Natural killer cell treated with Interleukin-12 subunit alpha and Interleukin-12 subunit beta and Interleukin-15 and Interleukin-18, amount 100 ng/mL, for 72 hours (primary cell): Measurements from ENCODE around the gene UBA52. TPM values are rescaled to one million over a fixed set of nuclear protein-coding genes. Genes with fewer than 3 reads are reported as not detected.

Experiments
- ATAC-seq, 2 donors: fragments of 150-1000 bp; cut with Tn5 transposase in 1 of 2; sonication (Bioruptor Pico), chemical (Tn5 transposase) in 1 of 2; 2 replicates each; pipeline ENCODE4 v1.10.0; 2021
- DNase-seq: peaks from one replicate; pipeline ENCODE4 v3.0.0; 2022; ENCODE audit warnings: low spot score
- H3K27ac Mint-ChIP-seq, 2 donors: 1 replicate in 1 of 2; 2 replicates in 1 of 2; pipeline ENCODE4 v1.8.0; 2022; ENCODE audit warnings: mixed read lengths in 2 of 2, mild to moderate bottlenecking in 1 of 2, moderate library complexity in 1 of 2
- H3K27me3 Mint-ChIP-seq, 2 donors: 1 replicate in 1 of 2; 2 replicates in 1 of 2; pipeline ENCODE4 v1.8.0; 2022; ENCODE audit warnings: mixed read lengths in 2 of 2
- H3K36me3 Mint-ChIP-seq: one replicate; pipeline ENCODE4 v1.8.0; 2022; ENCODE audit warnings: mixed read lengths
- H3K4me1 Mint-ChIP-seq, 2 donors: 1 replicate in 1 of 2; 2 replicates in 1 of 2; pipeline ENCODE4 v1.8.0; 2022; ENCODE audit warnings: low read depth in 2 of 2, mixed read lengths in 2 of 2, mild to moderate bottlenecking in 1 of 2
- H3K4me3 Mint-ChIP-seq: one replicate; pipeline ENCODE4 v1.8.0; 2022; ENCODE audit warnings: mixed read lengths
- H3K9me3 Mint-ChIP-seq: 2 replicates; pipeline ENCODE4 v1.8.0; 2022; ENCODE audit warnings: mixed read lengths
- total RNA-seq, 2 donors: library from RNA; stranded (reverse); gene quantifications; one replicate each; pipeline ENCODE4 v1.2.3, GENCODE V29; 2022

The UBA52 gene
- total RNA-seq, 2 donors from 2014 or later, result 1,148 to 1,390 TPM

- peak in 1 of 2 donors; percentile 26 for ATAC-seq
Measured at GRCh38 chr19:18603958-18604819, 32.5 kb downstream of the UBA52 start.

DNA sequence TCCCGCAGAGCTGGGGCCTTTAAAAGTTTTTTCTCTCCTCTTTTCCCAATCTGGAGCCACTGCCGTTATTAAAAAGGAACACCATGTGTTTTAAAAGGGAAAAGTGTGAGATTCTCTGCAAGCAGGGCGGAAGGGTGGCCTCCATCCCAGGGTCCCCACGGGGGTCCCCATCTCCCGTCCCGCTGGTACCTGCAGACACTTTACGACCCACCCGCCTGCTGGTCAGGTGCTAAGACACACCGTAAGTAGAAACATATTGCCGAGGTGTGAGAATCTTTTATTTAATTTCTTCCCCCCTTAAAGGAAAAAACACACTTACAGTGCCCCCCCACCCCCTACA is 33.1 kb downstream of the UBA52 start:
- no peaks in the 10 kb centered on the region for H3K36me3 Mint-ChIP-seq
- no peaks in the 10 kb centered on the region for H3K9me3 Mint-ChIP-seq
- H3K4me3 Mint-ChIP-seq, result no peak overlapping the region
- no peak for DNase-seq
- no peak overlapping the region for H3K27ac Mint-ChIP-seq
- H3K27me3 Mint-ChIP-seq, result peaks cover 32 to 41% of the 10 kb centered on the region in 2 donors
- peaks cover 0 to 8% of the 10 kb centered on the region in 2 donors for H3K4me1 Mint-ChIP-seq
- no peak for ATAC-seq

More at GRCh38 chr19:18603958-18604819, 32.5 kb downstream of the UBA52 start:
- Mint-ChIP-seq H3K4me3 (no peak overlapping the region), H3K4me1 (peaks cover 0 to 8% of the 10 kb centered on the region in 2 donors), H3K27me3 (peaks cover 27 to 36% of the 10 kb centered on the region in 2 donors), H3K27ac (no peak overlapping the region), H3K36me3 (no peaks in the 10 kb centered on the region), H3K9me3 (no peaks in the 10 kb centered on the region)
- DNase-seq, result no peak

DNA sequence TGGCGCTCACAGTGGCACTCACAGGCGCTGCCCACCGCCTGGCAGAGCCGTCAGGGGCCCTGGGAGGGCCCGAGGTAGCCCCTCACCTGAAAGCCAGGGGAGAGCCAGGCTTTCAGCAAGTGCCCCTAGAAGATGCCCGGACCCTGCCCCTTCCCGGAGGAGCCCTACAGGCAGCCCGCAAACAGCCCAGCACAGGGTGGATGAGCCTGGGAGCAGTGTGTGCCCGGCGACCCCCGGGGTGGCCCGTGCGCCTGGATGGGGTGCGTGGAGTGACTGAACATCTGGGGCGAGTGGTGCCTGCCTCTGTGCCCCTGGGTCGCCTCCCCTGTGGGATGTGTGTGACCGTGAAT is 33.5 kb downstream of the UBA52 start:
- H3K36me3 Mint-ChIP-seq, result no peaks in the 10 kb centered on the region
- H3K27ac Mint-ChIP-seq, result no peak overlapping the region
- ATAC-seq, result no peak
- no peaks in the 10 kb centered on the region for H3K9me3 Mint-ChIP-seq
- no peak for DNase-seq
- peaks cover 32 to 41% of the 10 kb centered on the region in 2 donors for H3K27me3 Mint-ChIP-seq
- H3K4me3 Mint-ChIP-seq, result no peak overlapping the region
- peaks cover 0 to 8% of the 10 kb centered on the region in 2 donors for H3K4me1 Mint-ChIP-seq

- Mint-ChIP-seq H3K27me3 (peaks cover 32 to 42% of the 10 kb centered on the region in 2 donors), H3K4me1 (peaks cover 0 to 8% of the 10 kb centered on the region in 2 donors), H3K27ac (no peak overlapping the region), H3K4me3 (no peak overlapping the region), H3K9me3 (no peaks in the 10 kb centered on the region), H3K36me3 (no peaks in the 10 kb centered on the region)
- DNase-seq, result no peak
- ATAC-seq, result no peak
Measured at GRCh38 chr19:18605546-18606280, 34.1 kb downstream of the UBA52 start.

DNA sequence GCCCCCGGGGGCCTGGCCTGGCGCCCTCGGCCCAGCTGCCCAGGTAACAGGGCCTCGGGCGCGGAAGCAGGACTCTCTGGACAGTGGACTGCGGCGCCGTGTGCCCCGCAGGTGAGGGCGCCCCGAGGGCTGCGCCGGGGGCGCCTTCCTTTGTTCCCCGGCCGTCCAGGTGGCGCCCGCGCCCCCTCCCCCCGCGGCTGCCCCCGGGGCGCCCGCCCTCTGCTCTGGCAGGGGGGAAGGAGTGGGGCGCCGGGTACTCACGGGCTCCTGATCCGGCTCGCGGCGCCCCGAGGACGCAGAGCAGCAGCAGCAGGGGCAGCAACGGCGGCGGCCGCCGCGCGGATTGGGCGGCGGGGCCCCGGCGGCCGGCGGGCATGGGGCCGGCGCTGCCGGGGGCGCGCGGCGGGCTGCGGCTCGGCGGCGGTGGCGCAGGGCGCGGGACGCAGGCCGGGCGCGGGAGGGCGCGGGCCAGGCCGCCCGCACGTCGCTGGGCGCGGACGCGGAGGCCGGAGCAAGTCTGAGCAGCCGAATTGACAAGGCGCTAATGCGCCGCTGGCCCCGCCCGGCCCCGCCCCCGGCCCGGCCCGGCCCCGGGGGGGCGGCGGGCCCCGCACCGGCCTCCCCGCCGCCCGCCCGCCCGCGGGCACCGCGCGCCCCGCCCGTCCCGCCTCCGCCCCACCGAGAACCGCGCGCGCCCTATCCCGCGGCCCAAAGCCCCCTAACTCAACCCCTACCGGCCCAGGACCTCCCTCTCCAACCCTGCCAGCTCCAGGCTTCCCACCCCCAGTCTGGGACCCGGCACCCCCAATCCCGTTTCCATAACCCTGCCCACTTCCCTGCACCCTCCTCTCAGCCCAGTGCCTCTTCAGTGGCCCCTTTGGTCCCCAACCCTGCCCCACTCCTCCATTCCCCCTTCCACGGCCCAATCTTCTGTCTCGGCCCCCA is 34.9 kb downstream of the UBA52 start, which contains the start of gene CRLF1:
TSS of gene CRLF1 (minus strand) at position 519 of the 945 bp plus-strand sequence. CDS start at position 376, 143 bp downstream.
- peaks cover 4 to 12% of the 10 kb centered on the region in 2 donors for H3K4me1 Mint-ChIP-seq
- no peaks in the 10 kb centered on the region for H3K36me3 Mint-ChIP-seq
- ATAC-seq (no peak), DNase-seq (no peak)
- no peak within 1 kb of the TSS for H3K27ac Mint-ChIP-seq
- peaks cover 36 to 49% of the 10 kb centered on the region in 2 donors for H3K27me3 Mint-ChIP-seq
- H3K4me3 Mint-ChIP-seq, result no peak within 1 kb of the TSS
- no peaks in the 10 kb centered on the region for H3K9me3 Mint-ChIP-seq

DNA sequence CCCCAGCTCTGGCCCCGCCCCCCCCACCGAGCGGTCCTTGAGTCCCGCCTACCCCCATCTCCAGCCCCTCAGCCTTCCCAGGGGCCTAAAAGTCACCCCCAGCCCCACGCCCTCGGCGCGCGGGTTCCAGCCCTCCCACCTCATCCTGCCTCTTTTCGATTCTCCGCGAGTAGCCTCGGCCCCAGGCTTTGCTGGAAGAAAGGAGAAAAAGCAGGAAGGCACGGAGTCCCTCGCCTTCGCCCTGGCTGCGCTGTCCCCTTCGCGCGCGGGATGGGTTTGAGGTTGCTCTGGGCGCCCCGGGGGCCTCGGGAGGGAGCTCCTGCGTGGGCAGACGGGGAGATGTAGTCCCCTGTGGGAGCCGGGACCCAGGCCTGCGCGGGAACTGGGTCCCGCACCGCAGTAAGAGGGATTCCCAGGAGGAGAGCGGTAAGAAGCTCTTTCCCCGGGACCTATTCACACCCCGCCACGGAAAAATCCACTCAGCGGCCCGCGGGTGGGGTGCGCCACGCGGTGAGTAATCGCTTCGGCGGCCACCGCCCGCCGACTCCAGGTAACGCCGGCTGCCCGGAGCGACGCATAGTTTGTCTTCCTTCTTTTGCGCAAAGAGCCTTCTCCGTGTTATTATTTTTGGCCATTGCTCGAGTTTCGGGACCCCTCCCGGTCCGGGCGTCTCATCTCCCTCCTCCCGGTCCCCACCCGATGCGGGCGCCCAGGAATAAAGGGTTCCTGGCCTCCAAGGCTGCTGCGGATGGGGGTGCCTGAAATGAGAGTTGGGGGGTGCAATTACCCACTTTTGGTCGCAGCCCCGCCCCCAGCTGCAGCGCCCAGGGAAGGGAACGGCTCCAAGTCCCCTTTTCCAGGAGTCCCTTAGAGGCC is 35.8 kb downstream of the UBA52 start:
- no peak for DNase-seq
- Mint-ChIP-seq H3K27ac (no peak overlapping the region), H3K27me3 (peaks cover 37 to 54% of the 10 kb centered on the region in 2 donors), H3K4me3 (no peak overlapping the region), H3K36me3 (no peaks in the 10 kb centered on the region), H3K9me3 (no peaks in the 10 kb centered on the region), H3K4me1 (peaks cover 4 to 14% of the 10 kb centered on the region in 2 donors)
- no peak for ATAC-seq

- H3K4me3 Mint-ChIP-seq, result no peak overlapping the region
- no peak overlapping the region for H3K27ac Mint-ChIP-seq
- DNase-seq, result no peak
- no peak for ATAC-seq
- H3K27me3 Mint-ChIP-seq, result peaks cover 35 to 52% of the 10 kb centered on the region in 2 donors
- H3K36me3 Mint-ChIP-seq, result no peaks in the 10 kb centered on the region
- peaks cover 4 to 15% of the 10 kb centered on the region in 2 donors for H3K4me1 Mint-ChIP-seq
- no peaks in the 10 kb centered on the region for H3K9me3 Mint-ChIP-seq
Measured at GRCh38 chr19:18608102-18608804, 36.6 kb downstream of the UBA52 start.

DNA sequence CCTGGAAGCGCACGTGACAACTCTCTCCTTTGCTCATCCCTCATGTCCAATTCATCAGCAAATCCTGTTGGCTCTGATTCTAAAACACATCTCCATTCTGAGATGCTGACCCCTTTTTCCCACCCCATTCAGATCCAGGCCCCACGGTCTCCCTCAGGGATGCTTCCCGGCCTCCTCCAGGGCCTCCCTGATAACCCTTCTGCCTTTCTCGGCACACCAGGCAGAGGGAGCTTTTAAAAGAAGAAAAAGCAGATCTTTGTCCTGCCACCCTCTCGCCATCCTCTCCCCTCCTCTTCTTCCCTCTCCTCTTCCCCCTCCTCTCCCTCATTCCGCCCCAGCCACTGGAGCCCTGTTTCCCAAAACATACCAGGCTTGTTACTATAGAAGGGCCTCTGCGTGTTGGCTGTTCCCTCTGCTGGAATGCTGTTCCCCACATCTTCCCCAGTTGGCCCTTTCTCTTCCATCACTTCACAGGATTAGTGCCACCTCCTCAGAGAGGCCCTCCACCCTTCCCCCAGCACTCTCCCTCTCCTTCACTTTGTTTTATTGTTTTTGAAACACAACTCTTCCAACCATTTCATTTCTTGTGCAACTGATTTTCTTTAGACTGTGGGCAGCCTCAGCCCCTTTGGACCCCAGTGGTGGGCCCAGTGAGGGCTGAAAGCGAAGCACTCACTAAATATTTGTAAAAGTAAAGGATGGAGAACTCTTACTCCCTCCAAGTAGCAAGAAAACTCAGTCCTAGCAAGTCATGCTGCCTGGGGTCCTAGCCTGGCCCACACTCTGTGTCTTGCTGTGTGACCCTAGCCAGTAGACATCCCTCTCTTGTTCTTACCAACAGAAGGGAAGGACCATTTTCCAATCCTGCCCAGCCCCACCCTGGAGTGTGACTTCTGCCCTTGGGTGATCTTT is 37.4 kb downstream of the UBA52 start:
- DNase-seq (no peak), ATAC-seq (no peak)
- Mint-ChIP-seq H3K9me3 (no peaks in the 10 kb centered on the region), H3K27me3 (peaks cover 38 to 57% of the 10 kb centered on the region in 2 donors), H3K27ac (no peak overlapping the region), H3K36me3 (no peaks in the 10 kb centered on the region), H3K4me1 (peaks cover 4 to 17% of the 10 kb centered on the region in 2 donors), H3K4me3 (no peak overlapping the region)

GRCh38 chr19:18609717-18610051 is 38.0 kb downstream of the UBA52 start:
- Mint-ChIP-seq H3K4me1 (peaks cover 4 to 20% of the 10 kb centered on the region in 2 donors), H3K9me3 (no peaks in the 10 kb centered on the region), H3K36me3 (no peaks in the 10 kb centered on the region), H3K4me3 (no peak overlapping the region), H3K27ac (no peak overlapping the region), H3K27me3 (peaks cover 45 to 62% of the 10 kb centered on the region in 2 donors)
- ATAC-seq, result no peak
- no peak for DNase-seq

DNA sequence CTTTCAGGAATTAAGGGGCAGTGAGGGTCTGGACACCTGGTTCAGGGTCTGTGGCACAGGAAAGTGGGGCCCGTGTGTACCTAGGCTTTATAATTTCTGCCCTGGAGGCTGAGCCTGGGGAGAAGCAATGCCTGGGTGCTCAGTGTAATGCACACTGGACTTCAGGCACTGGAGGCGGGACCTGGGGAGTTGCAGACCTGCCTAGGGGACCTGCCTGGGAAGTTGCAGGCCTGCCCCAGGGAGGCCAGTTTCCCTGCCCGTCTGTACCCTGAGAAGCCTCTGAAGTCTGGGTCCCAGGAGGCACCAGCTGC is 38.5 kb downstream of the UBA52 start:
- ATAC-seq (no peak), DNase-seq (no peak)
- H3K27me3 Mint-ChIP-seq, result peaks cover 46 to 62% of the 10 kb centered on the region in 2 donors
- no peak overlapping the region for H3K27ac Mint-ChIP-seq
- H3K4me3 Mint-ChIP-seq, result no peak overlapping the region
- H3K9me3 Mint-ChIP-seq, result no peaks in the 10 kb centered on the region
- H3K4me1 Mint-ChIP-seq, result peaks cover 4 to 20% of the 10 kb centered on the region in 2 donors
- no peaks in the 10 kb centered on the region for H3K36me3 Mint-ChIP-seq

- DNase-seq (no peak), ATAC-seq (no peak)
- peaks cover 4 to 17% of the 10 kb centered on the region in 2 donors for H3K4me1 Mint-ChIP-seq
- no peak overlapping the region for H3K4me3 Mint-ChIP-seq
- H3K27ac Mint-ChIP-seq, result no peak overlapping the region
- H3K36me3 Mint-ChIP-seq, result no peaks in the 10 kb centered on the region
- no peaks in the 10 kb centered on the region for H3K9me3 Mint-ChIP-seq
- H3K27me3 Mint-ChIP-seq, result peaks cover 44 to 60% of the 10 kb centered on the region in 2 donors
Measured at GRCh38 chr19:18610556-18611326, 39.1 kb downstream of the UBA52 start.
